C4-2B (cell line): Measurements from ENCODE around the gene GABPB2.

Experiments used
- ZFX ChIP-seq: fragments of 450-650 bp; IDR thresholded peaks from 2 replicates; pipeline ENCODE4 v1.6.1; 2017
- TF ChIP-seq, protein P1 (sequence below): fragments of 450-650 bp; conservative IDR thresholded peaks from 2 replicates; pipeline ENCODE4 v1.5.1; 2017; ENCODE audit warnings: mild to moderate bottlenecking

DNA sequence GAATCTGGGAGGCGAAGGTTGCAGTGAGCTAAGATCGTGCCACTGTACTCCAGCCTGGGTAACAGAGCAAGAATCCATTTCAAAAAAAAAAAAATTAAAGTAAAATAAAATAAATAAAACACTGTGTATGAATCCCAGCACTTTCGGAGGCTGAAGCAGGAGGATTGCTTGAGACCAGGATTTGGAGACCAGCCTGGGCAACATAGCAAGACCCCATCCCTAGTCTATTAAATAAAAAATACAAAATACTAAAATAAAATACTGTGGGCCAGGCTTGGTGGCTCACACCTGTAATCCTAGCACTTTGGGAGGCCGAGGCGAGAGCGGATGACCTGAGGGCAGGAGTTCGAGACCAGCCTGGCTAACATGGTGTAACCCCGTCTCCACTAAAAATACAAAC, 38.4 kb upstream of the GABPB2 start:
- TF ChIP-seq, protein P1, sequence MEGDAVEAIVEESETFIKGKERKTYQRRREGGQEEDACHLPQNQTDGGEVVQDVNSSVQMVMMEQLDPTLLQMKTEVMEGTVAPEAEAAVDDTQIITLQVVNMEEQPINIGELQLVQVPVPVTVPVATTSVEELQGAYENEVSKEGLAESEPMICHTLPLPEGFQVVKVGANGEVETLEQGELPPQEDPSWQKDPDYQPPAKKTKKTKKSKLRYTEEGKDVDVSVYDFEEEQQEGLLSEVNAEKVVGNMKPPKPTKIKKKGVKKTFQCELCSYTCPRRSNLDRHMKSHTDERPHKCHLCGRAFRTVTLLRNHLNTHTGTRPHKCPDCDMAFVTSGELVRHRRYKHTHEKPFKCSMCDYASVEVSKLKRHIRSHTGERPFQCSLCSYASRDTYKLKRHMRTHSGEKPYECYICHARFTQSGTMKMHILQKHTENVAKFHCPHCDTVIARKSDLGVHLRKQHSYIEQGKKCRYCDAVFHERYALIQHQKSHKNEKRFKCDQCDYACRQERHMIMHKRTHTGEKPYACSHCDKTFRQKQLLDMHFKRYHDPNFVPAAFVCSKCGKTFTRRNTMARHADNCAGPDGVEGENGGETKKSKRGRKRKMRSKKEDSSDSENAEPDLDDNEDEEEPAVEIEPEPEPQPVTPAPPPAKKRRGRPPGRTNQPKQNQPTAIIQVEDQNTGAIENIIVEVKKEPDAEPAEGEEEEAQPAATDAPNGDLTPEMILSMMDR = no peak
- TF ChIP-seq ZFX = no peak
